ENCODE measurements around the gene NEU2.
A peak's percentile ranks its signal among the peaks of the same experiment; 100 is the strongest.
"Not testable (repeated sequence)": the region's sequence is repeated elsewhere in the genome, so short reads cannot be mapped to it uniquely, and the experiment has no call there.

NEU2 gene

DNA sequence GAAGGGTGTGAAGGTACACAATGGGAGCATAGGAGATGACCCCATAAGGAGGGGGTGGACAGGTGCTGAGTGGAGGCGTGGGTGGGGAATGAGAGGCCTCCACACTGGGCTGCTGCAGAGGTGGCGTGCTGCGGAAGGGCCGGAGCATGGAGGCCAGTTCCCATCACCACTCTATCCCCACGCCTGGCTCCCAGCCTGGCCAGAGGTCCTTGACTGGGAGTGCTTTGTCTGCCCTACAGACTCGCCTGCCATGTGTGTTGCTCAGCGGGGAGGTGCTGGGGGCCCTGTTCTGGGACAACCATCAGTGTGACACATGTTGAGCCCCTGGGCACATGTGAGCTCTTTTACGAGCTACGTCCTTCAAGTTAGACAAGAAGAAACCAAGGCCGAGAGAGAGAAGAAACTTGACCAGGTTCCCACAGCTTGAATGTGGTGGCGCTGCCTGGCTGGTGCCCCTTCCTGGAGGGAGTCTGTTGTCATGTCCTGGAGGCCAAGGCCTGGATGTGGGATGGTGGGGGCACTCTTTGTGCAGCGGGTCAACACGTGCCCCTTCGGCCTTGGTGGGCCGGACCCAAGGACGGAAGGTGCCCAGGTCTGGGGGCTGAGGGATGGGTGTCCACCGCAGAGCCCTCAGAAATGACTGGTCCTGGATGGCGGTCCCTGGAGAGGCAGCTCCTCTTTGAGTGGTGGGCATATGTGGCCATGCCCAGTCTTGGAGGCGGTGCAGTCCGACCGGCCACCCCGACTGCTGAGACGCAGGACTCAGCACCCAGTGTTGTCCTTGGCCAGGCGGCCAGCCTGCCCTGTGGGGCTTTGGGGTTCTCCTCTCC, 26.5 kb downstream of the NEU2 start:
- no peak for DNase-seq

DNA sequence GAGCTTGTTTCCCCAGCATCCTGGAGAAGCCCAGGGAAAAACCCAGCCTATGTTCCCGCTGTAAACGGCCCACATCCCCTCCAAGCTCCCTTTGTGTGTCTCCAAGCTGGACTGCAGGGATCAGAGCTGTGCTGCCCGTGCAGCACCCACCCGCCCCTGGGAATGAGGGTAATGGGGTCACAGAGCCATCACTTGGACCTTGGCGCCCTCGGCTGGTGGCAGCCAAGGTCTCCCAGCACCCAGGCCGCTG, 27.0 kb downstream of the NEU2 start:
- DNase-seq = no peak

DNA sequence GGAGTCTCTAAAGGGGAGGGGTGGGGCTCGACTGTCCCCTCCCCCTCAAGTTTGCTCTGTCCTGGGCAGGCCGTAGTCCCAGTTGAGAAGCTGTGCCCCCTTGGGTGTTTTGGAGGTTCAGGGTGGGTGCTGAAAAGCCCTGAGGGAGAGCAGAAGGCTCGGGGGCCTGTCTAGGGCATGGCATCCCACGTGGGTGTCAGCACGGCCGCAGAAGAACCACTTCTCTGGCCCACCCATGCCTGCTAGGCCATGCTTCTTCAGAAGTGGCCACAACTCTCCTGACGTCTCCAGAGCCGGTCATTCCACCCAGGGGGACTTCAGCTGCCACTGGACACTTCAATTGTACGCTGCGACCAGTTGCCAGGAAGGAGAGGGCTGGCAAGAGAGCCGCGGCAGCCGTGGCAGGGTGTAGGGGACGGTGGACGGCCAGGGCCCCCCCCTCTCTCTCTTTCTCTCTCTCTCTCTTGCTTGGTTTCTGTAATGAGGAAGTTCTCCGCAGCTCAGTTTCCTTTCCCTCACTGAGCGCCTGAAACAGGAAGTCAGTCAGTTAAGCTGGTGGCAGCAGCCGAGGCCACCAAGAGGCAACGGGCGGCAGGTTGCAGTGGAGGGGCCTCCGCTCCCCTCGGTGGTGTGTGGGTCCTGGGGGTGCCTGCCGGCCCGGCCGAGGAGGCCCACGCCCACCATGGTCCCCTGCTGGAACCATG, 27.5 kb downstream of the NEU2 start, which contains the start of gene INPP5D:
INPP5D (plus strand) TSS at position 546 of the 704 bp plus-strand sequence; CDS start at position 683, 137 bp downstream.
- peak; percentile 59 for DNase-seq

DNA sequence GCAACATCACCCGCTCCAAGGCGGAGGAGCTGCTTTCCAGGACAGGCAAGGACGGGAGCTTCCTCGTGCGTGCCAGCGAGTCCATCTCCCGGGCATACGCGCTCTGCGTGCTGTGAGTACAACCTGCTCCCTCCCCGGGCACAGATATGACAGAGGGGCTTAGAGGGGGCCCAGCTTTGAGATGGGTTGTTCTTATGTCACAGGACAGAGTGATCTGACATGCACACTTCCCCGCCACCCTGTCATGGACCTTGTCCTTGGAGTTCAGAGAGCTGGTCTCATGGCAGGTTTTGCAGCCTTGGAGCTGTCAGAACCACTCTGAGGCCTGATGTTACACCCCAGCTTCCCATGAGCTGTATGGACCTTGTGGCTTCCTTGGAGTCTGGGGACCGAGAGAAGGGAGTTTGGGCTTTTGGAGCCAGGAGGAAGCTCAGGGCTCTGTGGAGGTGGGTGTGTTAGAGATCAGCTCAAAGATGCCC, 28.1 kb downstream of the NEU2 start:
- no peak for DNase-seq

DNA sequence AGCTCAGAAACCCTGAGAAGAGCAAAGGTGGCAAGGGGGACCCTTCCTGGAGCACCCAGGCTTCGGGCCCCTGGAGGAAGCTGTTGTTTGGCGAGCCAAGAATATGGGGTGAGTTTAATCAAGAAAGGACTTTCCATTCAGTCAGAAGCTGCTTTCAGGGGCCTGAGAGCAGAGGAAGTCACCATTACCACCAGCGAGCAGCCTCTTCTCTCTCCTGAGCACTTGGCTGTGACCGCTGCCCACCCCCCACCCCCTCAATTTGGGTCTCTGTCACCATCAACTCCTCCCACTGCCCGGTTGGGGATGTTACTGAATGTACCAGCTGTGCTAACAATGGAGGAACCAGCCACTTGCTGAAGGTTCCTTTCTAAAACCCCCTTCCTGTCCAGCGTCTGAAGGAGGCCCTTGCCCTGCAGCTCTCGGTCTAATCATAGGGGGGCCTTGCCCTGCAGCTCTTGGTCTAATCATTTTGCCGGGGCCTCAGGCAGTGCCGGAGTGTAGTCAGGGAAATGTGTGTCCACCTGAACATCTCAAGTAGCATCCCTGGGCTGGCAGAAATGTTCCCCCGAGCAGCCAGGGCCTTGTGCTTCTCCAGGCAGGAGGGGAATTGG, 28.6 kb downstream of the NEU2 start:
- no peak for DNase-seq

DNA sequence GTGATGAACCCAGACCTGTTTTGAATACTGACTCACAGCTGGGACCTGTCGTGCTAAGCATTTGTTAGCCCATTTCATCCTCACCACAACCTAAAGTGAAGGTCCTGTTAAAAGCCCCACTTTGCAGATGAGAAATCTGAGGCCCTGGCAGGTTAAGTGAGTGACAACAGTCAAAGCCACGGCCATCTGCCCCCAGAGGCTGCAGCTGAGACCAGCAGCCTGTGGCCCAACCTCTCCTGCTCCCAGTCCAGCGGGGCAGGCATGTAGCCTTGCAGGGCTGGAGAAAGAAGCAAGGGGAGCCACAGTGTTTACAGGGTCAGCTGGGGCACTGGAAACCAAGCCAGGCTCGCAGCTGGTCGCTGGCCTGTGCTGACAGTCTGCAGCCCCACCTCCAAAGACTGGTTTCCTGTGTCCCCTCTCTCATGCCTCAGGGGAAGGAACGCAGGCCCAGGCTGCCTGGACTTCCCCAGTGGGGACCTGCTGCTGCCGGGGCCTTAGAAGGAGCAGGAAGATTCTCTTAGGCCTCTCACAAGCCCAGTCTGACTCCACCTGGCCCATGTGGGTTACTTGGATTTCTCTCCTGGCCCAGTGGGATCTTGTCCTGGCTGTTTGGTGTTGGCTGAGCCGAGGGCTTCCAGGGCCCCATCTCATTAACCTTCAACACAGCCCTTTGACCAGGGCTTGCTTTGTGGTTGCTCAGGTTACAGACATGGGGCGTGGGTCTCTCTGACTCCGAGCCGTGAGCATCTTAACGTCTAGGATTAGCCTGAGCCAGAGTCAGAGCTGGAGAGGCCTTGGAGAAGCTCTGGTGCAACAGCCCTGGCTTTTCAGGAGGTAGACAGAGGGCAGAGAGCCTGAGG, 29.3 kb downstream of the NEU2 start:
- DNase-seq = no peak

DNA sequence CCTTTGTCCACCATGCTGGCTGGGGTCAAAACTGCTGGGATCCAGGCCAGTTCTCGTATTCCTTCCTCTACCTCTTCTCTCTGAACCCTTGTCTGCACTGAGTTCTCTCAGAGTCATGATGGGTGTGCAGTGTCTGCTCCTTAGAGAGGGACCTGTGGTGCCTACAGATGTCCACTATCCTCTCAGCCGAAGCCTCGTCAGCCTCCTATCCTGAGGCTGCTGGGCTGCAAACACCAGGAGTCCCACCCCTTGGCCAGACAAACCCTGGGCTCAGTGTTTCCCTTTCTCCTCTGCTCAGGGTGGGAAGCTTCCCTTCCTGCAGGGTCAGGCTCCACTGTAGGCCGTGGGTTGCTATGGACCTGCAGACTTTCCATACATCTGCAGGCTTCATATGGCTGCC, 30.0 kb downstream of the NEU2 start:
- no peak for DNase-seq

DNA sequence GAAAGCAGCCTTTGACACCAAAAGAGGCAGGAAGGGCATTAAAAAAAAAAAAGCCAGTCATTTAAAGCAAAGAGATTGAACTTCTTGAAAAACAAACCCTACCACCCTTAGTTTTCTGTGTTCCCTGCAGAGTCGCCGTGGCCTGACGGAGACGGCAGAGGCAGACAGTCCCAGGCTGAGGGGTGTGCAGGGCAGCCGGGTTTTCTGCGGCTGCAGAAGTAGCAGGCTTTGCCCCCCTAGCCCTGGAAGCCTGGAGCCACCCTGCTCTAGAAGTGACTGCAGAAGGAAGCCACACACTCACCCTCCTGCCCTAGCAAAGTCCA, 30.4 kb downstream of the NEU2 start:
- DNase-seq = no peak

DNA sequence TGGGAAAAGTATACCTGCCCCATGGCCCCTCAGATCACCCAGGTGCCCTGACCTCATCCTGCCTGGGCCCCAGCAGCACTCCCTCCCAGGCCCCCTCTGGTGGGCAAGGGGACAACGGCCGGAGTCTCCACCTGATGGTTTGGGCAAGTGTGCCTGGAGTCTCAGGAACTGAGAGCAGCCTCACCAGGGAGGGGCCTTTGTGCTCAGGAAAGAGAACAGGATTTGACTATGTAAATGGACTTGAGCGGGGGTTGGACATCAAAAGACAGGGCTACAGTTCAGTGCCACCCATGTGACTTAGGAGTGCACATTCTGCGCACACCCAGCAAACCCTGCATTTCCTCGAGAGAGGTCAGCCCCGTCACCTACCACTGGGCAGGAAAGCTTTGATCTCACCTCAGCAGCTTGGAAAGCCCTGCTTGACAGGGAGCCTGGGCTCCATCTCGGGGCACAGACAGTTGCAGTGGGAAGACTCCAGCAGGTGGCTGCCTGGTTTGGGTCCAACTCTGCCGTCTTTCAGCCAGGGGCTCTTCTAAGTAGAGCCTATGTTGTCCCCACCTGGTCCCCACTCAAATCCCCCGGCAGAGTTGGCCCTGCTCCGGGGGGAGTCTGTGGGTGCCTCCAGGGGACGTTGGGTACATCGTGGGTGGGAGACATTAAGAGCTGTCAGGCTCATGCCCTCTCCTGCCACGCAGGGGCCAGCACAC, 30.9 kb downstream of the NEU2 start:
- DNase-seq = no peak

DNA sequence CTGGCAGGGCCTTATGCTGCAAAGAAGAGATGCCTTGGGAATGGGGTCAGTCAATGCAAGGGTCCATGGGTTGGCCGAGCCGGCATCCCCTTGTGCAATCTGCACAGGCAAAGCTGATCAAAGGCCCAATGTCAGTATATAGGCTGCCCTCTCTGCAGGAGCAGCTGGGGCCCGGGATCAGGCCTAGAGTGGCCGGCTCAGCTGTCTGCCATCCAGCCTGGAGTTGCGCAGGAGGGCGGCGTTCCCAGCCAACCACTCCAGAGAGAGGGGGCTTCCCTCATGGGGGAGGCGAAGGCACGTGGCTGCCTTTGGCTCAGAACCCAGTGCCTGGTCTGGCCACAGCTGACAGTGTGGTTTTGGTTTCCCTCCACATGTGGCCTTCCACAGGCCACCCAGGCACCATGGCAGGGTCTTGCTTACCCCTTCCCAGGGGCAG, 31.5 kb downstream of the NEU2 start:
- DNase-seq = no peak

DNA sequence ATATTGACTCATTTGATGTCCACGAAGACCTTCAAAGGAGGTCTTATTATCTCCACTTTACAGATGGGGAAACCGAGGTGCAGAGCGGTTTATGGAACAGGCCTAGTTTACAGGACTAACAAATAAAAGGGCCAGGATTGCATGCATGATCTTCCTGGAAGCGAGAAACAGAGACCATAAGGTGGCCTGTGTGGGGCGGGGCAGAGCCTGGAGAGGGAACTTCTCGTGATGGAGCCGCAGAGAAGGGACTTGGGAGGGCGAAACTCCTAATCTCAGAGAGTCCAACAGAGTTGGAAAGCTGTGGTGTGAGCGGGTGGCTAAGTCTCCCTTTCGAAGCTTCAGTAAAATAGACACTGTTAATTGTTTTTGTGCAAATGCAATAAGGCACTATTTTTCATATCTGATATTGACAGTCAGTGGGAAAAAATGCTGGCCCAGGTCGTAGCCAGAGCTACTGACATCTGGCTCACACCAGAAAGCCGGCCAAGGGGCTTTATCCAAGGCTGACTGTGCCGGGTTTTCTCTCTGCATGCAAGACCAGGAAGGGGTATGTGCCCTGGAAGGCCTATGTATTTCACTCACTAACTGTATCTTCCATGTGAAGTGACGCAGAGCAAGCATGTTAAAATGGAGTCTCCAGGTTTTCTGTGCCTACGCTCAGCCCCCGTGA, 32.2 kb downstream of the NEU2 start:
- no peak for DNase-seq

DNA sequence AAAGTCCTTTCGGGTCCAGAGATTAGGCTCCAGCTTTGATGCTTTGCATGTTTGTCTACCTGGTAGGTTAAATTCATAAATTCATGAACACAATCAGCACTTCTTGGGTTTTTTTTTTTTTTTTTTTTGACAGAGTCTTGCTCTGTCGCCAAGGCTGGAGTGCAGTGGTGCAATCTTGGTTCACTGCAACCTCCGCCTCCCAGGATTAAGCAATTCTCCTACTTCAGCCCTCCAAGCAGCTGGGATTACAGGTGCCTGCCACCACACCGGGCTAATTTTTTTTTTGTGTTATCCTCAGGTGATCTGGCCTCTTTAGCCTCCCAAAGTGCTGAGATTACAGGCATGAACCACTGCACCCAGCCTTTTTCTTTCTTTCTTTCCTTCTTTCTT, 32.7 kb downstream of the NEU2 start:
- DNase-seq = not testable (repeated sequence)

DNA sequence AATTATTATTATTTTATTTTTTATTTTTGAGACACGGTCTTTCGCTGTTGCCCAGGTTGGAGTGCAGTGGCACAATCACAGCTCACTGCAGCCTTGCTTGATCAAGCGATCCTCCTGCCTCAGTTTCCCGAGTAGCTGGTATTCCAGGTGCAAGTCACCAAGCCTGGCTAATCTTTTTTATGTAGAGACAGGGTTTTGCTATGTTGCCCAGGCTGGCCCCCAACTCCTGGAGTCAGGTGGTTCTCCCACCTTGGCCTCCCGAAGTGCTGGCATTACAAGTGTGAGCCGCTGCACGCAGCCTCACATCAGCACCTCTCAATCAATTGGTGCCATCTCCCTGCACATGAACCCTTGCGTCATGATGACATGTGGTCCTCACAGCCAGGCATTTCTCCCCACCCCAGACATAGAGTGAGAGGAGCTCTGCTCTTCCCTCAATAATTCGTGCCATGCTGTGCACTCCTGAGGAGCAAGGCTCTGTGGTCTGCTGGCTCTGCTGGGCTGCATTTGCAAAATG, 33.5 kb downstream of the NEU2 start:
- no peak for DNase-seq

DNA sequence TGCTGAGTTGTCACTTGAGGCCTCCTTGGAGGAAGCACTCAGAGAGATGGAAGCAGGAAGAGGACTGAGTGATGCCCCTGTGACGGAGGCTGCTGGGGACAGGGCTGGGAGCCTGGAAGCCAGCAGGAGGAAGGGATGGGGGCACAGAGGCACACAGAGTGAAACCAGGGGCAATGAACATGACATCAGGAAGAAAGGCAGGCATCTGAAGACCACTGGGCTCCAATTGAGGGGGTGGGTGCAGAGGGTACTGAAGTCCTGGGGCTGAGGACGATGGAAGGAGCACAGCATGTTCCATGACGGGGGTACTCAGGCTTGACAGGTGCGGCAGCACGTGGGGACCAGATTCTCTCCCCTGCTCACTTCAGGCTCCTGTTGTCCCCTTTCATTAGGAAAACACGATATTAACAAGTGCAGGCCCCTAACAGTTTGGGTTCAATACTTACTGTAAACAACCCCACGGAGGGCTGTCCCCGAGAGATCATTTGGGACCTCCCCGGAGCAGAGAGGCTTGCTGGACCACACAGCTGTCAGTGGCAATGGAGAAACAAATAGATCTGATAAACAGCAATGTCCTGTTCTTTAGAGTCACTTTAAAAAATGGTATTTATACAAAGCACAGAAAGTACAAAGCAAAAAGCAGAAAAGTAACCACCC, 36.4 kb downstream of the NEU2 start:
- DNase-seq = no peak

DNA sequence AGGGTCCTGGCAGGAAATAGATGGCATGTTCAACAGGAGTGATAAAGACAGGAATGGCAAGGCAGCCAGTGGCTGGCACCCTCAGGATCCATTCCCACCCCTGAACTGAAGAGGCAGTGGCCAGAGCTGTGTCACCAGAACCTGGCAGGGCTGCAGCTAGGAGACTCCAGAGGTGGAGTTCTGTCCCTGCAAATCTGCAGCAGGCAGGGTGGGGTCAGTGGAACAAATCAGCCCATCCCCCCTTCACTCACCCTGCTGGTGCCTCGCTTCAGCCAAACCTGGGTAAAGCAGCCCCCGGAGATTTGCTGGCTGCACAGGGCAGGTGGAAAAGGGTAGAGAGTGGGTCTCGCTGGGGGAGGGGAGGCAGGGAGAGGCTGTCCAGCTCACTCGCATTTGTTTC, 40.4 kb downstream of the NEU2 start:
- DNase-seq = no peak

DNA sequence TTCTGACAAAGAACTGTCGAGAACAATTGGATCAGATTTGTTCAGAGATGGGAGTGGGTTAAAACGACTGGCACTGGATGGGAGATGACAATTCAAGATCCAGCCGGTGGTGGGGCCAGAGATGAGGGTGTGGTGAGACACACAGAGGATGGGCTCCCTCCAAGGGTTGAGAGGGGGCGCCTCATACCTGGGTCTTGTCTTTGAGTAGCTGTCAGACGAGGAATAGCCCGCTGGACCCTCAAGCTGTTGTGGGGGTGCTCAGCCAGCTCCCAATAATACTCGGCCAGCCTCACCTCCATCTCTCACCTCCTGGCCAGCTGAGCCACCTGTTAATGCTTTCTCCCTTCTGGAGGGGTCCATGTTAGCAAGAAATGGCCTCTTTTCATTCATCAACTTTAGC, 41.6 kb downstream of the NEU2 start:
- no peak for DNase-seq

DNA sequence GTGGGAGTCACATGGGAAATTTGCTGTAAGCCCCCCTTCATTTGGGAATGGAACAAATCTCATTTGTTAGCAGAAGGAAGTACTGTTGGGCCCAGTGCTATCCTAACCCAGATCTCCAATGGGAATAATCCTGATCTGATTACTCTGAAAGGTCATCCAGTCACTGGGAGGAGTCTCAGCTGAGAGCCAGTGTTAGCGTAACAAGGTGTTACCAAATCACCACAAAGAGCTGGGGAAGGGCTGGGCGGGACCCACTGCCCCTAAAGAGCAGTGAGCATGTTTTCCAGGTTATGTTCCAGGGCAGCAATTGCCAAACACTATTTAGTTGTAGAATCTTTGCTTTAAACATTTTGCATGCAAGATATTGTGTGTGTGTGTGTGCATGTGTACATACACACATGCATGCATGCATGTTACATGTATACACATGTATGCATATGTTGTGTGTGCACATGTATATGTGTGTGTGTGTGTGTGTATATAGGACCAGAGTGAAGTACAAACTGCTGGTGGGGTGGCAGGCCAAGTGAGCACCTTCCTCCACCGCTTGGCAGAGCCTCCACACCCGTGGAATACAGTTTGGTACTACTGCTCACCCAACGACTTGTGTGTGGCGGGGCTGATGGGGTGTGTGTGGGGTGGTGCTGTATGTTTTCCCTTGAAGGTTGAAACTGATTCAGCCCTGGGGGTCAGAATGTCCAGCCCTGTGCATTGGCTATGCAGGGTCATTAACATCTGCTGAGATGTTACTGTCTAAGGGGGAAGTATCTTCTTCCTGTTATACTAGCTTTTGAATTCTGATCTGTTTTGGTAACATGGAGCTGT, 42.9 kb downstream of the NEU2 start:
- no peak for DNase-seq

DNA sequence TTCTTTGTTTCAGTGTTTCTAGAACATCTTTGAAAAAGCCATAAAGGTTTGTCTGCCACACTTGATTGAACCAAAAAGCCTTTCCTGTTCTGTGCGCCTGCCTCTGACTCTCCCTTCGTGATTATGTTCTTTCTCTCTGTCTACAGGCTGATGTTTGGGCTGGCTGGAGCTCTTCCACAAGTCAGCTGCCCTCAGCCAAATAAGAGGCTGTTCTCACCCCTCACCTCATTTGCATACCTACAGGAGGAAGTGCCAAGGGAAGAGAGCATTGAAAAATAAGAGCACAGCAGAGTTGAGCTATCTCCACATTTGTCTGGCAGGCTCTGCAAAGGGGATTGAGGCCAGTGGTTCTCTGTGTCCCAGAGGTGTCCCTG, 43.5 kb downstream of the NEU2 start:
- DNase-seq = no peak

DNA sequence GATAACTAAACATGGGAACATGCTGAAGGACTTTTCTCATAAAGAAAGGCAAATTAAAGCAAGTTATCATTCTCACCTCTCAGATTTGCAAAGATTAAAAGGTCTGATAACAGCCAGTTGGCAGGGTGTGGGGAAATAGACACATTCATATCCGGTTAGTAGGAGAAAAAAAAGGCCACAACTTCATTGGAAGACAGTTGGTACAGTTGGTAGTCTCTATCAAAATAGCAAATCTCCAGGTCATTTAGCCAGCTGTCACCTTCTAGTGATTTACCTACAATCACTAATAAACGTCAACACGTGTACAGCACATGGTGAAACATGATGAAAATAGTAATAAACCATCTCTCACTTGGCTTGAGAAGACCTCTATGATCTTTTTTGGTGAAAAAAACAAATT, 44.3 kb downstream of the NEU2 start:
- DNase-seq = no peak

DNA sequence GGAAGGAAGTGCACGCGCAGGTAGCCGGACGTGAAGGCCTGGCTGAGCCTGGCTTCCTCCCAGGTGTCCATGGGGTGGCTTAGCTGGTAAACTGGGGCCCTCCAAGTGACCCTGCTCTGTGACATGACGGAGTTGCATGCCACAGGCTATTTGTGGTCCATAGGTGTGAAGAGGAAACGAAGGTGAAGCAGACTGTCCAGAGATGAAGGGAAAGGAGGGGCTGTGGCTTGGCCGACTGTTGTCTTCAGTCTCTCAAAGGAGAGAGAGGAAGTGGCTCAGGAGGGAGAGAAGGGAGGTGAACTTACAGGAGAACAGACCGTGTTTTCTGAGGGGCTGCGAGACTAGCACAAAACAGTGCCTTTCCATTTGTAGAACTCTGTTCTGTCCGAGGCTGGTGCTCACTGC, 47.0 kb downstream of the NEU2 start:
- no peak for DNase-seq
